NB4 (cell line): ENCODE measurements around the gene RBM5.

Experiments
- CTCF ChIP-seq: IDR thresholded peaks from one replicate; pipeline ENCODE4 v1.5.1; 2012; ENCODE audit warnings: low read depth, low read length
- POLR2A ChIP-seq: IDR thresholded peaks from 2 replicates; pipeline ENCODE4 v1.6.1; 2011; ENCODE audit warnings: mild to moderate bottlenecking; ENCODE audit not compliant: insufficient read length; ENCODE audit errors: extremely low read depth

- TF ChIP-seq CTCF (no peak), POLR2A (no peak)
These were observed 52.3 kb downstream of the RBM5 start for GRCh38 chr3:50140990-50141389.
